Measurements from ENCODE around the gene KIF4A. TPM values are rescaled to one million over a fixed set of nuclear protein-coding genes. Genes with fewer than 3 reads are reported as not detected.

KIF4A gene
- total and polyA plus RNA-seq, 2 of the 4 experiments (the other 2 are of a cell fraction): 10.0 to 19.0 TPM

GRCh38 chrX:70280573-70280972, 9.3 kb upstream of the KIF4A start:
- Histone ChIP-seq H3K9me1 (ENCODE audit: insufficient read depth, low read length) (no peaks in the 10 kb centered on the region), H3K27ac (ENCODE audit: insufficient read depth, low read length) (no peak overlapping the region), H2AFZ (replicated peaks; ENCODE audit: low read length, poor library complexity) (no peak overlapping the region), H3K36me3 (ENCODE audit: control insufficient read depth, insufficient read depth, low read length) (no peaks in the 10 kb centered on the region; the same call in 1 of the 2 replicates), H2BK5ac (ENCODE audit: low read depth, low read length, poor library complexity, severe bottlenecking) (no peak overlapping the region), H3K4ac (ENCODE audit: low read depth, low read length) (no peak overlapping the region), H3K9me3 (ENCODE audit: control insufficient read depth, insufficient read depth, low read length) (no peaks in the 10 kb centered on the region; the same call in 1 of the 2 replicates), H4K20me1 (ENCODE audit: insufficient read depth, low read length) (no peaks in the 10 kb centered on the region), H2BK120ac (ENCODE audit: low read depth, low read length) (no peak overlapping the region), H2BK20ac (ENCODE audit: low read depth, low read length) (no peak overlapping the region), H3K56ac (ENCODE audit: extremely low read depth, insufficient read depth, low read length) (no peak overlapping the region), H3K14ac (replicated peaks; ENCODE audit: low read depth, low read length) (no peak overlapping the region), H3K4me3 (ENCODE audit: insufficient read depth, low read depth, low read length) (no peak overlapping the region), H4K91ac (ENCODE audit: insufficient read depth, low read depth, low read length) (no peak overlapping the region), H3K23ac (ENCODE audit: low read depth, low read length) (no peak overlapping the region), H3K79me1 (ENCODE audit: low read depth in 1 of 2, low read length in 2 of 2) (no peaks in the 10 kb centered on the region), H3K9ac (ENCODE audit: low read depth, low read length) (no peak overlapping the region), H2AK9ac (replicated peaks; ENCODE audit: low read depth, low read length, poor library complexity) (no peak overlapping the region), H3K27me3 (ENCODE audit: control insufficient read depth, insufficient read depth, low read length) (no peaks in the 10 kb centered on the region; the same call in 1 of the 2 replicates), H3K18ac (ENCODE audit: low read depth, low read length) (no peak overlapping the region), H3K4me1 (ENCODE audit: control insufficient read depth, insufficient read depth, low read length) (no peaks in the 10 kb centered on the region), H2AK5ac (ENCODE audit: low read depth, low read length) (no peak overlapping the region), H4K5ac (ENCODE audit: low read depth, low read length) (no peak overlapping the region), H2BK15ac (ENCODE audit: low read depth, low read length) (no peak overlapping the region), H3K4me2 (ENCODE audit: low read depth, low read length) (no peak overlapping the region), H4K8ac (ENCODE audit: low read depth in 2 of 2, low read length in 2 of 2) (no peak overlapping the region)
- BruUV-seq (replicated peaks): no TSS peak
- ATAC-seq (ENCODE audit: low read depth): no peak
- in situ Hi-C loops (cut with MboI; ENCODE audit: low sequenced_read_pairs) (no loop called here), dilution Hi-C loops (cut with HindIII; ENCODE audit: low sequenced_read_pairs, unreplicated experiment) (no loop called here), intact Hi-C loops (cut with micrococcal nuclease) (no loop called here)
- CTCF ChIA-PET: no interaction called here
- 61% methylated on average over 3 of the region's 3 CpGs; no CpG with 5 or more reads in 1 of the 2 experiments for WGBS, 2 experiments (ENCODE audit: extremely low coverage in 2 of 2, insufficient read length in 1 of 2)
- TF ChIP-seq POLR2A (IDR thresholded peaks at IDR 0.05; ENCODE audit: low read depth, low read length) (no peak), CHD1 (IDR thresholded peaks at IDR 0.05; ENCODE audit: low read depth, low read length) (no peak), FOS (IDR thresholded peaks at IDR 0.05; ENCODE audit: low read depth, low read length) (no peak), MXI1 (IDR thresholded peaks at IDR 0.05; ENCODE audit: borderline replicate concordance, low read depth, low read length) (no peak), RFX5 (IDR thresholded peaks at IDR 0.05; ENCODE audit: low read depth, low read length) (no peak), BHLHE40 (IDR thresholded peaks at IDR 0.05; ENCODE audit: low read depth, low read length) (no peak)
- POLR2A ChIA-PET (ENCODE audit: unreplicated experiment): no interaction called here
- DNase-seq: no peak
